OCI-M2 (cell line): Measurements from ENCODE around the gene PFN1.

Experiments used
- DNase-seq: peaks from one replicate; lab custom pipeline; 2025; ENCODE audit not compliant: unreplicated experiment; lab: John Stamatoyannopoulos, UW

Gene PFN1

GRCh38 chr17:4897198-4897687 is 51.1 kb downstream of the PFN1 start:
- DNase-seq, result no peak

GRCh38 chr17:4896332-4897197 is 51.8 kb downstream of the PFN1 start:
- DNase-seq, result no peak

- DNase-seq, result no peak
These were observed 52.5 kb downstream of the PFN1 start for GRCh38 chr17:4895657-4896331.
